Measurements from ENCODE around the gene SNX17.

SNX17 gene

DNA sequence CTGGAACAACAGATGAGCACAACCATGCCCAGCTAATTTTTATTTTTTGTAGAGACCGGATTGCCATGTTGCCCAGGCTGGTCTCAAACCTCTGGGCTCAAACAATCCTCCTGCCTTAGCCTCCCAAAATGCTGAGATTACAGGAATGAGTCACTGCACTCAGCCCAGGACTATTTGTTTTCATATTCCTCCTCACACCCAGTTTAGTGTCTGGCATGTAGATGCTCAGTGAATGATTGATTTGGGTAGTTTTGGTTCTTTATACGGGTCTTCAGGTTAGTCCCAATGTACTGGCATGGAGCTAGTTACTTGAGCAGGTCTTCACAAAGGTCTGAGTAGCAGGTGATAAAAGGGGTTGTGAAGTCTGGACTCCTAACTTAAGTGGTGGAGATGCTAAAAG lies 6.5 kb upstream of the SNX17 start:
- DNase-seq (ENCODE audit: low read depth in 2 of 2) = no peak

DNA sequence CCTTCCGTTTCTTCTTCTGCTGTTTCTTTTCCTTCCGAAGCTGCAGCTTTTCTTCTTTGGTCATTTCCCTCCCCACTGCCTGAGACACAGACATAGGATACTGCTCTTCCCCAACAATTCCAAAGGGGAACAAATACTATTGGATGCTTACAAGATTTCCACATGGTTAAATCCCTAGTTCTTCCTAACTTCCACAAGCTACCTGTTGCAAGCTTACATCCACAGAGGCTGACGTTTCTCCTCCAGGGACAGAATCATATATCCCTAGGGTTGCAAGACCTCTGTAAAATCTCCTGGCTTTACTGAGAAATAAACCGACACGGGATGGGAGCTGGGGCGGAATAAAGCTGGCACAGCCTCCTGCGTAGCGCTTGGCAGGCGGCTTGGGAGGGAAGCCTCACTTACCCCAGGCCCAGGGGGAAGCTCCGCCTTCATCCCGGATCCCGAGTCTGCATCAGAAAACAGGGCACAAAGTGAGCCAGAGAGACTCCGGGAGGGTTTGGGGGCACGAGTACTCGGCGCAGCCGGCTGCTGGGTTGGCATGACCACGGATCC lies 868 bp upstream of the SNX17 start:
- DNase-seq (ENCODE audit: low read depth in 2 of 2) = no peak

DNA sequence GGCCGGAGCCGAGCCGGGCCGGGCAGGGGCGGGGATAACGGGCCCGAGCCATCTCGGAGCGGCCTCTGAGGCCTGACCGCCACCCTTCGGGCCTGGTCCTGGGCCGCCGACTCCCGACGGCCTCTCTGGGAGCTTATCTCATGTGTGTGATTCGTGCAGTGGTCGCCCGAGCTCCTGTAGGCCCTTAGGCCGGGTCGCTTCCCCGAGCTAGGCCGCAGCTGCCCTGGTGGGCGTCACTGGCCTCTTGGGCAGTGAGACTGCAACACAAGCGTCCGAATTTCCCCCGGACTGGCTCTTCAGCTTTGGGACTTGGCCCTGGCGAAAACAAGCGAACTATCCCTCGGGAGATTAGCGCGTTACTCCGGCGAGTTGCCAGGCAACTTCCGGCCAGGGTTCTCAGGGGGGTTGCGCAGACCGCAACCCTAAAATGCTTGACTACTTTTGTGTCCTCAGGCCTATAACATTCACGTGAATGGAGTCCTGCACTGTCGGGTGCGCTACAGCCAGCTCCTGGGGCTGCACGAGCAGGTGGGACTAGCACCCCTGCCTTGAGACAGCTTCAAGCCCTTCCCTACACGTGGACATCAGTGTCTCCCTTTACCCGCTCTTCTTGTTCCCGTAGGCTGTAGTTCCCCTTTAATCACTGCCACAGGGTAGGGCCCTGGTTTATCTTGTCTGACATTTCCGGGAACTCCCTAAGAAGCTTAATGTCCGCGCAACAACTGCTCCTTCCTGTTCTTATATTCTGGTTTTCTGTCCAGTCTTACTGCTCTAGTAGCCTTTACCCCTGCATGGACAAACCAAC lies 602 bp downstream of the SNX17 start:
- no peak for DNase-seq (ENCODE audit: low read depth in 2 of 2)

DNA sequence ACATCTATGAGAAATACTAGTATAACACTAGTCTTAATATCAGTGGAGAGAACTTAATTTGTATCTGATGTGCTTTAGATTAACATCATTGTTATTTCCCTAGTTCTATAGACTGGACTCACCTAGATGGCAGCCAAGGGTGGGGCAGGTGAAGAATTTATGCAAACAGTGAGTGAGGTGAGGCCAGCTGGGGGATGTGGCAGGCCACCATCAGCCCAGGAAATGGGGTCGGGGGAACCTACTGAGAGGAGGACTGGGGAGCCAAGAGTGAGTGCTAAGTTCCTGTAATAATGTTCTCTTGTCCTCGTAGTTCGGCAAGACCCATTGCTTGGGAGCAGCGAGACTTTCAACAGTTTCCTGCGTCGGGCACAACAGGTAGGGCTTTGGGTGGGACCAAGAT lies 2.5 kb downstream of the SNX17 start:
- DNase-seq (ENCODE audit: low read depth in 2 of 2) = no peak

DNA sequence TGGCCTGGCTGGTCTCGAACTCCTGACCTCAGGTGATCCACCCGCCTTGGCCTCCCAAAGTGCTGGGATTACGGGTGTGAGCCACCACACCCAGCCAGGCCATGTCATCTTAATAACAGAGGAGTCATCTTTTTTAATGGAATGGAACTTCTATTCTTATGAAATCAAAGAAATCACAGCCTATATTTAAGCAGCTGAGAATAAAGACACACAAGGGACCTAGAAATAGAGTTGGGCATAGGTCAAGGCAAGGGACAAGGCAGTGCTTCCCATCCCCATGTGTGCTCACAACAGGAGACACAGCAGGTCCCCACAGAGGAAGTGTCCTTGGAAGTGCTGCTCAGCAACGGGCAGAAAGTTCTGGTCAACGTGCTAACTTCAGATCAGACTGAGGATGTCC lies 3.2 kb downstream of the SNX17 start:
- no peak for DNase-seq (ENCODE audit: low read depth in 2 of 2)

DNA sequence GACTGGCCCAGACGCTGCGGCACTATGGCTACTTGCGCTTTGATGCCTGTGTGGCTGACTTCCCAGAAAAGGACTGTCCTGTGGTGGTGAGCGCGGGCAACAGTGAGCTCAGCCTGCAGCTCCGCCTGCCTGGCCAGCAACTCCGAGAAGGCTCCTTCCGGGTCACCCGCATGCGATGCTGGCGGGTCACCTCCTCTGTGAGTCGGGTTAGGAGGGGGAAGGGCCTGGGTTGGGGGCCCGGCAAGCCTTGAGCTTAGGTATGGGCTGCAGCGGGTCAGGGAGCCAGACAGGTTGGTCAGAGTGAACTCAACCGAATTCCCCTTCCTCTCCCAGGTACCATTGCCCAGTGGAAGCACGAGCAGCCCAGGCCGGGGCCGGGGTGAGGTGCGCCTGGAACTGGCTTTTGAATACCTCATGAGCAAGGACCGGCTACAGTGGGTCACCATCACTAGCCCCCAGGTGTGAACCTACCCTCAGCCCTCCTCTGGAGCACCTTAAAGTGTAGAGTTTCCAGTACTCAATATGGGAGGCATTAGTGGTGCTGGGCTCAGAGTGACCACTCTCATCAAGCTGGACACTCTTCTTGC lies 5.2 kb downstream of the SNX17 start:
- no peak for DNase-seq (ENCODE audit: low read depth in 2 of 2)

DNA sequence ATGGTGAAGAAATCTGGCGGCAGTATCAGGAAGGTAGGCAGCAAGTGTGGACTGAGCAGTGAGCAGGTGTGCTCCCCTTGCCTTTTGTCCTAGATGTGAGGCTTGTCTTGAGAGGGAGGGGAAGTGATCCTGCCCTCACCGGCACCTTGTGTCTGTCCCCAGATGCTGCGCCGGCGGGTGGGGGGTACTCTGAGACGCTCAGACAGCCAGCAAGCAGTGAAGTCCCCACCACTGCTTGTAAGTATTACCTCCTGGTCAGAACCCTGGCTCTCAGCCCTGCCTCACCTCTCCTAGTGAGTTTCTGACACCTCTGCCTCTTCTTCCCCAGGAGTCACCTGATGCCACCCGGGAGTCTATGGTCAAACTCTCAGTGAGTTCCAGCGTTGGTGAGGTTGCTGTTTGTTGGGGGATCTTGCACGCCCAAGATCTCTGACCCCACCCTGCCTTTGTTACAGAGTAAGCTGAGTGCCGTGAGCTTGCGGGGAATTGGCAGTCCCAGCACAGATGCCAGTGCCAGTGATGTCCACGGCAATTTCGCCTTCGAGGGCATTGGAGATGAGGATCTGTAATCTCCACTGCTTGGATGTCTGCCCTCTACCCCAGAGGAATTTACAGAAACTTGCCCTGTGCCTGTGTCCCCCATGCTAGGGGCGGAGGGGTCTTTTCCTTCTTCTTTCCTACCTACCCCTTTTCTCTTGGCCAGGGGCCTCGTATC lies 5.9 kb downstream of the SNX17 start:
- DNase-seq (ENCODE audit: low read depth in 2 of 2) = no peak

DNA sequence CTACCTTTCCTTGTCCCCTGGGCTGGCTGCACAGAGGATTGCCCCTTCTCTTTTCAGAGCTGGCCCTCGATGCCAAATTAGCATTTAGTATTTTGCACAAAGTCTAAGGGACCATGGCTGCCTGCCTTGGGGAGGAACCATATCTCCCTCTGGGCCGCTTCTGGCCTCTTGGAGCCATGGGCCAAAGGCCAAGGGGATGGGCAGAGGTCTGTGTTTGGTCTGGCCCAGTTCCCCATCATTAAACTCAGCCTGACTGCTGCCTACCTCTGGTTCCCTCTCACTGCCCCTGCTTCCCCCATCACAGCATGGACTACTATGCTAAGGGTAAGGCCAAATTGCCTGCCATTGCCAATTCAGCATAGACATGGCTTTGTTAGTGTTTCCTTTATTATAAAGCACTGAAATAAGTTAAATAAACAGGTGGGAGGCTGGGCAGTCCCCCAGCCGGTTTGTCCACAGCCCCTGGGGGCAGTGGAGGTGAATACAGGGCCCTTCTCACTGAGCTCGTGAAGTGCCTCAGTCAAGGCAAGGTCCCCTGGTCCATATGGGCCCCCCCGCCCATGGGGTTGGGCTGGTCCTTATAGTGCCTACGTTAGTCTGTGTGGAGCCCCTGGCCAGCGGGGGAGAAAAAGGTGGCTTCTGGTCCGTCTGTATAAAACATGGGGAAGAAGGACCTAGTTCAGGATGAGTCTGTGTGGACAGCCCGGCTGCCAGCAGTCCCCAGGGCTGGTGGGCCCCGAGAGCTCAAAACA lies 6.6 kb downstream of the SNX17 start:
- no peak for DNase-seq (ENCODE audit: low read depth in 2 of 2)

DNA sequence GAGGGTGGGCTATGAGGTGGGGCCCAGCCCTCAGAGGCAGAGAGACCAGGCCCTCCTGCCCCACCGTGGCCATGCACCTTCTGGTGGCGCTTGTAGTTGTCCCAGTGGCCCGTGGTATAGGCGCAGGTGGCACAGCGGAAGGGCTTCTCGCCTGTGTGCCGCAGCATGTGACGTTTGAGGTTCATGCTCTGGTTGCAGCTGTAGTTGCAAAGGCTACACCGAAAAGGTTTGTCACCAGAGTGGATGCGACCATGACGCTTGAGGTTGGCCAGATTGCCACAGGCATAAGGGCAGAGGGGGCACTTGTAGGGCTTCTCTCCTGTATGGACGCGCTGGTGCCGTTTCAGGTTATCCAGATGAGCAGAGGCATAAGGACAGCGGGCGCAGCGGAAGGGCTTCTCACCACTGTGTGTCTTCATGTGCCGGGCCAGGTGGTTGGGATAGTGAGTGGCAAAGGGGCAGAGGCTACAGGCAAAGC lies 7.2 kb downstream of the SNX17 start:
- DNase-seq (ENCODE audit: low read depth in 2 of 2) = no peak

DNA sequence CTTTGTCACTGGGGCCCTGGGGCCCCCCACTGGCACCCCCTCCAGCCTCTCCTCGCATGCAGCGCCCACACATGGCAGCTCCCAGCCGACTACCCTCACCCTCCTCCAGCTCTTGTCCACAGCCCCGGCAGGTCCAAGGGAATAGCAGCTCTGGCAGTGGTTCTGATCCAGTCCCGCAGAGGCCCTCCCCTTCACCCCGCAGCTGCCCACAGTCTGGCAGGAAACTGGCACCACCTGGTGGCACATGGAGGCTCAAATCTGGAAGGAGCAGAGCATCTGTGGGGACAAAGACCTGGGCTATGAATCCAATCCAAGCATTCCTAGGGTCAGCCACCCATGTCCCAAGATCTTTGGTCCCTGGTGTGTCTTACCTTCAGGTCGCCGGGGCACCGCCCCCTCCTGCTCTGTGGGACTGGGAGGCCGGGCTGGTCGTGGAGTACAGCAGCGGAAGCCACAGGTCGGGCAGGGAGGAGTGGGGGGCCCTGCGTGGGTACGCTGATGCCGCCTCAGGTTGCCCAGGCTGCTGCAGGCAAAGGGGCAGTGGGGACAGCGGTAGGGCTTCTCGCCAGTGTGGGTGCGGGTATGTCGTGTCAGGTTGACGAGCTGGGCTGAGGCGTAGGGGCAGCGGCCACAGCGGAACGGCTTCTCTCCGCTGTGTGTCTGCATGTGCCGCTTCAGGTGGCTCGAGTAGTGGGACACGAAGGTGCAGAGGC lies 7.8 kb downstream of the SNX17 start:
- DNase-seq (ENCODE audit: low read depth in 2 of 2) = no peak

DNA sequence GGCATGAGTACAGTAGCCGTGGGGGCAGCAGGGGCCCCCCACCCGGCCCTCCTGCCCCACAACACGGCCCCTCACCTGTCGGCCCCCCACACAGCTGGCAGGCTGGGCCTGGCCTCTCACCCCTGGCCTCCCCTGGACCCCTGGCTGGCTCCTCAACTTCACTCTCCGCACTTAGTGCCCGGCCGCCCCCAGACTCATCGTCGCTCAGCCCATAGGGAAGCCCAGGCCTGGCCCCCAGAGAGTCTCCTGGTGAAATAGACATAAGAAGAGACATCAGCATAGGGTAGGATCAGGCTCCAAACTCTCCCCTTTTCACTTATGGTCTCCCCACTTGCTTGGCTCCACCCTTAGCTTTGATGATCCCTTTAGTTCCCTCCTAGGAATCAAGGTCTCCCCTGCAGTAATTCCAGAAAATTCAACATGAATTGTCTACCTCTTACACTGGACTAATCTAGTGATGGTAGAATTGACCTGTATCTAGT lies 8.4 kb downstream of the SNX17 start:
- no peak for DNase-seq (ENCODE audit: low read depth in 2 of 2)

DNA sequence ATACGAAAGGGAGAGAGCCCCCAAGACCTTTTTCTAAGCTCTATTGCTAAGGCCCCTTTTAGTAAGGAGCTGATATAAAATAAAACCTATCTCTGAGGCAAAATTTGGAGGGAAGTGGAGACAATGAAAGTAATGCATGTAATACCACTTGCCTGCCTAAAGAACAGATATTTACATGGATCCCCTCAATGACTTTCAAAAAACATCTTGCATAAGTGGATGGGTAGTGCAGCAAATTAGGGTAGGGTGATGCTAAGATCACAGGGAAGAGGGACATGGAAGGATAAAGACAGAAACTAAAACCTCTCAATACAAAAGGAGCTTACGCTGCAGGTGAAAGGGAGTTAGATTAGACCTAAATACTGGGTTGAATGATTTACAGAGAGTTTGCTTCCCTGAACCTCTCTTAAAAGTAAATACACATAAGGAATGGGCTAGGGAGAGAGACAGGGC lies 9.0 kb downstream of the SNX17 start:
- no peak for DNase-seq (ENCODE audit: low read depth in 2 of 2)

DNA sequence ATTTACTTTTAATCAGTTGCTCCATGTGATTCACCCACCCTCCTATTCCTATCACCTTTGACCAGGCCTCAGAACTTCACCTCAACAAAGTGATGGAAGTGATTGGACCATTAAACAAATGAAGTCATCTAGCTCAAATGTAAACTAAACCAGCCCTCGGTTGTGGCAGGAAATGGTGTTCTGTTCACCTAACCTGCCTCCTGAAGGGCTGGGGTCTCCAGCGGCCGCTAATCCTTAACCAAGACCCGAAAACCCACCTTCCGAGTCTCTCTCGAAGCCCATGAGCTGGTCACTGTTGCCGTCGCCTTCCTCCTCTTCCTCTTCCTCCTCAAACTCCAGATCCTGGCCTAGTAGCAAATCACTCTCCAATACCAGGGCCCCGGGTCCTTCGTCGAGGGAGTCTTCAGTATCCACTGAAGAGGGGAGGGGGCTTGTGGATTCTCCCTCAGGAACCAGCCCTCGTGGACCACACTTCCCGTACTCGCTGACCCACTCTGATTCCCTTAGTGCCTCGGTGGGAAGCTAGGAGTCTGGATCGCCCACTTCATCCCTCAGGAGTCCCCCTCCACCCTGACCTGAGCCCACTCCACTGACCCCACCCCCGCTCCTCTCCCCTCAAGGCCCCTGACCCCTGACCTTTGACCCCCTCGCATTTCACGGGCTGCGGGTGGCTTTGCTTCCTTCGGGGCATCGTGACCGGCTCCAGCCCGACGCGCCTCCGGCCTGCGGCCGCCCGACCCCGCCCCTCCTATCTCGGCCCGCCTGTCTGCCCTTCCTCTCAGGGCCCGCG lies 9.6 kb downstream of the SNX17 start:
- no peak for DNase-seq (ENCODE audit: low read depth in 2 of 2)

DNA sequence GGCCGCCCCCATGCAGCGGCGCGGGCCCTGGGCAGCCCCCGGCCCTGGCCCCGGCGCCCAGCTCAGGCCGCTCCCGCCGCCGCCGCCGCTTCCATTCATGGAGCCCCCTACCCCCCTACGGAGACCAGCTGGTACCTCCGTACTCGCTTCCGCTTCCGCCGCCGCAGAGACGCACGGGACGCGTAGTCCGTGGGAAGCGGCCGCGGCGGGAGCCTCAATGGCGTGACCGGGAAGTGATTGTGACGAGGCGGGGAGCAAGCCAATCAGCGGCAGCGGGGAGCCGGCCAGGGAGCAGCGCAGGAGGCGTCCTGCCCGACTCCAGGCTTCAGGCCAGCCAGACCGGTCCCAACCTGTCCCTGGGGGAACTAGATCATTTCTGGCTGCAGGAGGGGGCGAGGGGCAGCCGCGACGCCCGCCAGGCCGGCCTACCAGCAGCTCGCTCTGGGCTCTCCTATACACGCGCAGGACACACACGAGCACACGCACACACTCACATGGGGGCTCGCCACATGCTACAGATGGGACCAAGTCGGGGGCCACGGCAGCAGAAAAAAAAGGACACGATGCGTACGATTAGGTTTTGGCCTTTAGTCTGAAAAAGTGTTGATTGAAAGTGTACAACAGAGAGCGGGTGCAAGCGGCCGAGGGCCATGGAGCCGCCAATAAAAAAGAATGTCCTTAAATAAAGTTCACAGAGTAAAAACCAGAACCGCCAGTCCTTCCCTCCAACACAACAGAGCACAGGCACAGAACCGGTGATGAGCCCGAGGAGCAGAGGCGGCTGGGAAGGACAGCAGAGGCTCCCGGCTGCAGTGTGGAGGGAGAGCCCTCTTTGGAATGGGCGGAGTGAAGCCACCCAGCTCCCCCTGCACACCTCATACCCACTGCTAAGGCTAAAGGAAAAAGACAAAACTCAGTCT lies 10.5 kb downstream of the SNX17 start, which contains the start of gene ZNF513:
Gene ZNF513, minus strand, starts transcription at position 109 of the 920 bp plus-strand sequence. CDS start 208 bp downstream, outside the sequence.
- peak; percentile 69 to 76 for DNase-seq (ENCODE audit: low read depth in 2 of 2)

DNA sequence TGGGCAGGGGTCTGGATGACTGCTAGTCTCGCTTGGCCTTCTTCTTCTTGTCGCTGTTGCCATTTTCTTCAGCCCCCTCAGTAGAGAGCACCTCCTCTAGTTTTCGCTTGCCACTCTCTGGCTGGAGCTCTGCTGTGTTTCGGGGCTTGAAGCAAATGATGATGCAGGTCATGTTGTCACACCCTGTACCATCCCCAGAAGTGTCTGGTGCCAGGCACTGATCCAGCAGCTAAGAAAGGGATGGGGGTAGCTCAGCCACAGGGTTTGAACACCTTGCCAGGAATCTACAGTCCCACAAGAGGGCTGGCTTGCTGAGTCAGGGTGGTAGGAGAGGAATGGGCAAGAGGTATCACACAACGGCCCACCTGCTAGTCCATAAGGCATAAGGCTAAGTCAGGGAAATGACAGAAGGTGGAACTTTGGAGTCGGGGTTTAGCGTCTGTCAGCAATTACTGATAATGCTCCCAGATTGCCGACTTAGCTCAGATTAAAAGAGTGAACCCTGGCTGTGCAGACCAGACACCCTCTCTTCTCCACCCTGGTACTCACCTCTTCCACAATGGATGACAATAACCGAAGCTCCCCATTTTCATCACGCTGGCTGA lies 11.3 kb downstream of the SNX17 start:
- DNase-seq (ENCODE audit: low read depth in 2 of 2) = no peak

DNA sequence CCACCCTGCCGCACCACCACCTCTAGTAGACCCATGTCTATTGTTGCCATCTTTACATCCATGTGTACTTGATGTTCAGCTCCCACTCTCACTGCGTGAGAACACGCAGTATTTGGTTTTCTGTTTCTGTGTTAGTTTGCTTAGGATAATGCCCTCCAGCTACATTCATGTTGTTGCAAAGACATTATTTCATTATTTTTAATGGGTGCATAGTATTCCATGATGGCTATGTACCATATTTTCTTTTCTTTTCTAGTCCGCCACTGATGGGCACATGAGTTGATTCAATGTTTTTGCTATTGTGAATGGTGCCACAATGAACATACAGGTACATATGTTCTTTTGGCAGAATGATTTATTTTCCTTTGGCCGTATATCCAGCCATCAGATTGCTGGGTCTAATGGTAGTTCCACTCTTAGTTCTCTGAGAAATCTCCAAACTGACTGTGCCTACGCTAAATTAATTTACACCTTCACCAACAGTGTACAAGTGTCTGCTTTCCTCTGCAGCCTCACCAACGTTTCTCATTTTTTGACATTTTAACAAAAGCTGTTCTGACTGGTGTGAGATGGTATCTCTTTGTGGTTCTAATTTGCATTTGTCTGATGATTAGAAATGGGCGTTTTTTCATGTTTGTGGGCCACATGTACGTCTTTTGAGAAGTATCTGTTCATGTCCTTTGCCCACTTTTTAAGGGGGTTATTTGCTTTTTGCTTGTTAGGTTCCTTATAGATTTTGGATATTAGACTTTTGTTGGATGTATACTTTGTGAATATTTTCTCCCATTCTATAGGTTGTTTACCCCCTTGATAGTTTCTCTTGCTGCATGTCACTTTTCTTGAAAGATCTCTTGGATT lies 20.6 kb downstream of the SNX17 start:
- DNase-seq (ENCODE audit: low read depth in 2 of 2) = no peak

DNA sequence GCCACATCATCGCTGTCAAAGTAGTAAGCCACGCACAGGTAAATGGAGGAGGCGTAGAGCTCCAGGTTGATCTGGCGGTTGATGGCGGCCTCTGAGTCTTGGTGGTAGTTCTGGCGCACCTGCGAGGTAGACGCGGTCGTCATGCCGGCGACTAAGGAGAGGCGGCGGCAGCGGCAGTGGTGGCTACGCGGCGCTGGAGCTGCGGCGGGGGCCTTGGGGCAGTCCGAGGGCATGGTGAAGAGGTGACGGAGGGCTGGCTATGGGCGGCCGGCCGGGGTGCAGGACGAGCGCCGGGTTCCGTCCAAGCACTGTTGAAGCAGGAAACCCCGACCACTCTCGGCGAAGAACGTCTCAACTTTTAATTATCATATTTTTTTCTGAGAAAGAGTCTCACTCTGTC lies 22.8 kb downstream of the SNX17 start:
- DNase-seq (ENCODE audit: low read depth in 2 of 2) = no peak
